ENCODE measurements around the gene KRTAP10-9.
"Not testable (repeated sequence)": the region's sequence is repeated elsewhere in the genome, so short reads cannot be mapped to it uniquely, and the experiment has no call there.

The KRTAP10-9 gene

GRCh38 chr21:44615911-44616590 lies 10.8 kb upstream of the KRTAP10-9 start:
- DNase-seq (ENCODE audit: low read depth), result no peak

GRCh38 chr21:44616591-44616926 lies 10.3 kb upstream of the KRTAP10-9 start:
- DNase-seq (ENCODE audit: low read depth), result no peak

GRCh38 chr21:44617071-44617501 lies 9.8 kb upstream of the KRTAP10-9 start:
- no peak for DNase-seq (ENCODE audit: low read depth)

GRCh38 chr21:44618504-44618903 lies 8.4 kb upstream of the KRTAP10-9 start:
- DNase-seq (ENCODE audit: low read depth), result no peak

- no peak for DNase-seq (ENCODE audit: low read depth)
These were observed 8.0 kb upstream of the KRTAP10-9 start for GRCh38 chr21:44618909-44619308.

- DNase-seq (ENCODE audit: low read depth), result no peak
These were observed 7.0 kb upstream of the KRTAP10-9 start for GRCh38 chr21:44619886-44620285.

GRCh38 chr21:44623575-44623974 lies 3.3 kb upstream of the KRTAP10-9 start:
- no peak for DNase-seq (ENCODE audit: low read depth)

GRCh38 chr21:44625756-44626155 lies 1.1 kb upstream of the KRTAP10-9 start:
- no peak for DNase-seq (ENCODE audit: low read depth)

- no peak for DNase-seq (ENCODE audit: low read depth)
These were observed 631 bp upstream of the KRTAP10-9 start for GRCh38 chr21:44626262-44626661.

GRCh38 chr21:44627181-44627822 lies 409 bp downstream of the KRTAP10-9 start:
- DNase-seq (ENCODE audit: low read depth), result not testable (repeated sequence)

- not testable (repeated sequence) for DNase-seq (ENCODE audit: low read depth)
These were observed 939 bp downstream of the KRTAP10-9 start for GRCh38 chr21:44627831-44628233.

GRCh38 chr21:44628707-44629391 lies 2.0 kb downstream of the KRTAP10-9 start:
- DNase-seq (ENCODE audit: low read depth), result no peak

- DNase-seq (ENCODE audit: low read depth), result no peak
These were observed 3.5 kb downstream of the KRTAP10-9 start for GRCh38 chr21:44630440-44630839.

- DNase-seq (ENCODE audit: low read depth), result no peak
These were observed 5.2 kb downstream of the KRTAP10-9 start for GRCh38 chr21:44632067-44632466.

- DNase-seq (ENCODE audit: low read depth), result no peak
These were observed 9.5 kb downstream of the KRTAP10-9 start for GRCh38 chr21:44636209-44637017.

GRCh38 chr21:44637018-44637850 lies 10.3 kb downstream of the KRTAP10-9 start, which contains the start of gene KRTAP10-10:
Gene KRTAP10-10 (plus strand): TSS chr21:44637356. CDS start chr21:44637418, 62 bp downstream.
- no peak for DNase-seq (ENCODE audit: low read depth)

- not testable (repeated sequence) for DNase-seq (ENCODE audit: low read depth)
These were observed 11.0 kb downstream of the KRTAP10-9 start for GRCh38 chr21:44637851-44638348.

- DNase-seq (ENCODE audit: low read depth), result not testable (repeated sequence)
These were observed 11.8 kb downstream of the KRTAP10-9 start for GRCh38 chr21:44638506-44639330.

GRCh38 chr21:44639331-44639655 lies 12.4 kb downstream of the KRTAP10-9 start:
- no peak for DNase-seq (ENCODE audit: low read depth)

- DNase-seq (ENCODE audit: low read depth), result no peak
These were observed 13.9 kb downstream of the KRTAP10-9 start for GRCh38 chr21:44640761-44641160.

Data from GM04503 (cell line).